ENCODE results near the gene DNAAF1.
"Not testable (repeated sequence)": the region's sequence is repeated elsewhere in the genome, so short reads cannot be mapped to it uniquely, and the experiment has no call there.

The DNAAF1 gene

DNA sequence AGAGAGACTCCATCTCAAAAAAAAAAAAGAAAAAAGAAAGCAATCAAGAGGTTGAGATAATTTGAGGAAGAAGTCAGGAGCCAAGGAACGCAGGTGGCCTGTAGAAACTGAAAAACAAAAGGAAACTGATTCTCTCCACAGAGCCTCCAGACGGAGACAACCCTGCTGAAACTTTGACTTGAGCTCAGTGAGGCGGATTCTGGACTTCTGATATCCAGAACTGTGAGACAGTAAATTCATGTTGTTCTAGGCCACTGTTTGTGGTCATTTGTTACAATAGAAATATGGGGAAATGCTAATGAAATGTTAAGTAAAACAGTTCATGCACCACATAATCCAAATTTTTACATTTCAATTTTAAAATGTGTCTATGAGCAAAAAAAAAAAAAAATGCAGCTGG, 33.6 kb upstream of the DNAAF1 start:
- H3K36me3 ChIP-seq (ENCODE audit: control insufficient read depth, insufficient read depth, low read length), result peaks cover 3% of the 10 kb centered on the region

GRCh38 chr16:84111949-84112348, 33.2 kb upstream of the DNAAF1 start:
- not testable (repeated sequence) for H3K4me1 ChIP-seq (ENCODE audit: control insufficient read depth, insufficient read depth, low read length); H3K4me3 ChIP-seq (ENCODE audit: low read depth, low read length); H3K27me3 ChIP-seq (ENCODE audit: control insufficient read depth, insufficient read depth, low read length); H3K9ac ChIP-seq (ENCODE audit: low read depth, low read length); H3K36me3 ChIP-seq (ENCODE audit: control insufficient read depth, insufficient read depth, low read length); H3K9me3 ChIP-seq (ENCODE audit: control insufficient read depth, insufficient read depth, low read length)

More for the DNA sequence above, 33.6 kb upstream of the DNAAF1 start:
- no peak overlapping the region for H3K9ac ChIP-seq (ENCODE audit: low read depth, low read length)
- no peaks in the 10 kb centered on the region for H3K27me3 ChIP-seq (ENCODE audit: control insufficient read depth, insufficient read depth, low read length)
- H3K9me3 ChIP-seq (ENCODE audit: control insufficient read depth, insufficient read depth, low read length), result no peaks in the 10 kb centered on the region
- H3K4me1 ChIP-seq (ENCODE audit: control insufficient read depth, insufficient read depth, low read length), result no peaks in the 10 kb centered on the region
- H3K4me3 ChIP-seq (ENCODE audit: low read depth, low read length), result no peak overlapping the region

DNA sequence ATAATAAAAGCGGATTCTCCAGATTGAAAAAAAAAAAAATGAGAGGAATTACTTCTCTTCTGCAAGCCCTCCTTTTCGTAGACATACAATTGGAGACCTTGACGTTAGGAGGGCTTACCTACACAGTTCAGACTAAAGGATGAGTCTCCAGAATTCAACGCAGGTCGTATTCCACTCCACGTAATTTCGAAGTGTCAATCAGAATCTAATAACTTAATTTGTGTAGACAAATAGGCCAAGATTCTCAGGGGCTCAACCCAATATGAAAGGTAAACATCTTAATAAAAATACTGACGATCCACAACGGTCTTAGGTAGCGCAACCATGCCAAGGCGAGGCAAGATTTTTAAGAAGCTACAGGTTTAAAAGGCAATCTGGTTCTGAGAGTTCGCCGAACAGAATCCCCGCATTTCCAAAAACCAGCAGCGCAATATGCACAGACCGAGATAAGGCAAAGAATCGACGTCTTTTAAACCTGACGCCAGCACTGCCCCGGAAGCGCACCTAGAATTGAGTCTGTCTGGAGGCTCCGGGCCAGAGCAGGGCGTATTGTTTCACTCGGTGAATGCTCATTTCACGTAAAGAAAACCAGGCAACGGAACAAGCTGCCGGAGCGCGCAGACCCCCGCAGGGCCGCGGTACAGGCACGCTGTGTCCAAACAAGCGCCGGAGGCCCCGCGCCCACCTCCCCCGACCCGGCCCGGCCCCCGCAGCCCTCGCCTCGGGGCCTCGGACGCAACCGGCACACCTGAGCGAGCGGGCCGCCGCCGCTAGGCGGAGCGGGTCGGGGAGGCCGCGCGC, 29.0 kb upstream of the DNAAF1 start:
- Histone ChIP-seq H3K27me3 (ENCODE audit: control insufficient read depth, insufficient read depth, low read length) (no peaks in the 10 kb centered on the region), H3K4me1 (ENCODE audit: control insufficient read depth, insufficient read depth, low read length) (no peaks in the 10 kb centered on the region), H3K9me3 (ENCODE audit: control insufficient read depth, insufficient read depth, low read length) (no peaks in the 10 kb centered on the region), H3K36me3 (ENCODE audit: control insufficient read depth, insufficient read depth, low read length) (peaks cover 3% of the 10 kb centered on the region), H3K4me3 (ENCODE audit: low read depth, low read length) (peak overlapping the region; percentile 61), H3K9ac (ENCODE audit: low read depth, low read length) (peak overlapping the region; percentile 89)

DNA sequence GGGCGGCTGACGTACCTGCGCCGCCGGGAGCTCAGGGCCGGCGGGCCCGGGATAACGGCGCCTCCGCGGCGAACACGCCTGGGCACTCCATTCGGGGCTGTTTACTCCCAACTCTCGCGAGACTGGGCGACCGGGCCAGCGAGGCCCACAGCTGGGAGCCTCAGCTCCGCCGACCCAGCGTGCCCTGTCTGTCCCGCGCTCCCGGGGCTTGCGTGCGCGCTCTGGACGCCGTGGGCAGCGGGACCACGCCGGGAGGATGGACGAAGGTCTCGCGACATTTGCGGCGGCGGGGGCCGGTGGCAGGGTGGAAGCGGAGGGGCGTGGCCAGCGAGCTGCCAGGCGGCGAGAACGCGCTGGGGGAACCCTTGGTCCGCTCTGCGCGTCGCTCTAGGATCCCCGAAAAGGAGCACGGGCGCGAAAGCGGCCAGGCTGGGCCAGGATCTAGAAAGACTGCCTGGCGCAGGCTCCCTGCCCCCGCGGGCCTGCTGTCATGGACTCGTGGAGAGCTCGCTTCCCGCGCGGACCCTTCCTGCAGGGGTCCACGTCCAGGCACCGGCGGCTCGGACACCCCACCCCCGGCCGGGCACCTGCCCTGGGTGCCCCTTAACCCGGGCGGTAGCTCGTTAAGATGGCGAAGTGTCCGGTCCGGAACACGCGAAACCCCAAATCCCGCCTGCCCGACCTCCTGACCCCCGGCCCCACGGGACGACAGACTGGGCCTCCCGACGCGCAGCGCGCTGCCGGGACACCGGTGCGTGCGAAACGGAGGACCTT, 28.2 kb upstream of the DNAAF1 start, which contains the start of gene MBTPS1:
Gene MBTPS1 (minus strand): TSS at position 223 of the 774 bp plus-strand sequence. CDS start 15,159 bp downstream, outside the sequence.
- Histone ChIP-seq H3K9me3 (ENCODE audit: control insufficient read depth, insufficient read depth, low read length) (no peaks in the 10 kb centered on the region), H3K36me3 (ENCODE audit: control insufficient read depth, insufficient read depth, low read length) (peaks cover 3% of the 10 kb centered on the region), H3K4me3 (ENCODE audit: low read depth, low read length) (peak within 1 kb of the TSS; percentile 61), H3K27me3 (ENCODE audit: control insufficient read depth, insufficient read depth, low read length) (no peaks in the 10 kb centered on the region), H3K9ac (ENCODE audit: low read depth, low read length) (peak within 1 kb of the TSS; percentile 89), H3K4me1 (ENCODE audit: control insufficient read depth, insufficient read depth, low read length) (no peaks in the 10 kb centered on the region)

GRCh38 chr16:84117494-84117843, 27.6 kb upstream of the DNAAF1 start:
- H3K9me3 ChIP-seq (ENCODE audit: control insufficient read depth, insufficient read depth, low read length), result no peaks in the 10 kb centered on the region
- H3K27me3 ChIP-seq (ENCODE audit: control insufficient read depth, insufficient read depth, low read length), result no peaks in the 10 kb centered on the region
- H3K36me3 ChIP-seq (ENCODE audit: control insufficient read depth, insufficient read depth, low read length), result peaks cover 3% of the 10 kb centered on the region
- H3K4me1 ChIP-seq (ENCODE audit: control insufficient read depth, insufficient read depth, low read length), result no peaks in the 10 kb centered on the region
- H3K9ac ChIP-seq (ENCODE audit: low read depth, low read length), result peak overlapping the region; percentile 76
- H3K4me3 ChIP-seq (ENCODE audit: low read depth, low read length), result peak overlapping the region; percentile 61

DNA sequence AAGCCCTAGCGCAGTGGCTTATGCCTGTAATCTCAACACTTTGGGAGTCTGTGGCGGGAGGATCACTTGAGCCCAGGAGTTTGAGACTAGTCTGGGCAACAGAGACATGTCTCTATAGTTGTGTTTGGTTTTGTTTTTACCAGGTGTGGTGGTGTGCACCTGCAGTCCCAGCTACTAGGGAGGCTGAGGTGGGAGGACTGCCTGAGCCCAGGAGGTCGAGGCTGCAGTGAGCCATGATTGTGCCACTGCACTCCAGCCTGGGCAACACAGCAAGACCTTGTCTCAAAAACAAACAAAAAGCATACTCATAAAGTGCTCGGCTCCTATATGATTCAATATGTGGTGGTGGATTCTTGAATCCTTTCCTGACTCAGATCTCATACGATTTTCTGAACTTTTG, 26.8 kb upstream of the DNAAF1 start:
- not testable (repeated sequence) for H3K9ac ChIP-seq (ENCODE audit: low read depth, low read length); H3K4me3 ChIP-seq (ENCODE audit: low read depth, low read length)

DNA sequence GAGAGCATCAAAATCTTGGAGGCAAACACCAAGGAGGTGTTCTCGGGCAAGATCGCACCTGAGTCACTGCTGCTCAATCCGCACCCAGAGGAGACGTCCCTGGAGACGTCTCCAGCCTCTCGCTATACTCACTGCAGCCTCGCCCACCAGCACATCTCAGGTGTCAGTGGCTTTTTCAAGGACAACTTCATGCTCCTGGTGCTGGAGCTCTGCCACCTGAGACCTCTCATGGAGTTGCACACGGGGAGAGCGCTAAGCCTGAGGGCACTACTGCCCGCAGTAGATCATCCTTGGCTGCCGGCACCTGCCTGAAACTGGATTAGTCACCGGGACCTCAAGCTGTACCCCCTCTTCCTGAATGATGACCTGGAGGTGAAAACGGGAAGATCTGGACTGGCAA, 25.7 kb upstream of the DNAAF1 start:
- peaks cover 8% of the 10 kb centered on the region for H3K36me3 ChIP-seq (ENCODE audit: control insufficient read depth, insufficient read depth, low read length)
- no peaks in the 10 kb centered on the region for H3K9me3 ChIP-seq (ENCODE audit: control insufficient read depth, insufficient read depth, low read length)
- H3K4me3 ChIP-seq (ENCODE audit: low read depth, low read length), result no peak overlapping the region
- no peak overlapping the region for H3K9ac ChIP-seq (ENCODE audit: low read depth, low read length)
- no peaks in the 10 kb centered on the region for H3K27me3 ChIP-seq (ENCODE audit: control insufficient read depth, insufficient read depth, low read length)
- H3K4me1 ChIP-seq (ENCODE audit: control insufficient read depth, insufficient read depth, low read length), result no peaks in the 10 kb centered on the region

More for the DNA sequence above, 26.8 kb upstream of the DNAAF1 start:
- not testable (repeated sequence) for H3K27me3 ChIP-seq (ENCODE audit: control insufficient read depth, insufficient read depth, low read length); H3K9me3 ChIP-seq (ENCODE audit: control insufficient read depth, insufficient read depth, low read length); H3K36me3 ChIP-seq (ENCODE audit: control insufficient read depth, insufficient read depth, low read length); H3K4me1 ChIP-seq (ENCODE audit: control insufficient read depth, insufficient read depth, low read length)

GRCh38 chr16:84120023-84120422, 25.1 kb upstream of the DNAAF1 start:
- no peak overlapping the region for H3K9ac ChIP-seq (ENCODE audit: low read depth, low read length)
- H3K9me3 ChIP-seq (ENCODE audit: control insufficient read depth, insufficient read depth, low read length), result no peaks in the 10 kb centered on the region
- H3K27me3 ChIP-seq (ENCODE audit: control insufficient read depth, insufficient read depth, low read length), result no peaks in the 10 kb centered on the region
- no peak overlapping the region for H3K4me3 ChIP-seq (ENCODE audit: low read depth, low read length)
- no peaks in the 10 kb centered on the region for H3K4me1 ChIP-seq (ENCODE audit: control insufficient read depth, insufficient read depth, low read length)
- peaks cover 8% of the 10 kb centered on the region for H3K36me3 ChIP-seq (ENCODE audit: control insufficient read depth, insufficient read depth, low read length)

- no peak overlapping the region for H3K4me3 ChIP-seq (ENCODE audit: low read depth, low read length)
Measured at GRCh38 chr16:84121007-84121406, 24.1 kb upstream of the DNAAF1 start.

GRCh38 chr16:84124257-84125073, 20.6 kb upstream of the DNAAF1 start:
- Histone ChIP-seq H3K9me3 (ENCODE audit: control insufficient read depth, insufficient read depth, low read length) (no peaks in the 10 kb centered on the region), H3K4me1 (ENCODE audit: control insufficient read depth, insufficient read depth, low read length) (no peaks in the 10 kb centered on the region), H3K36me3 (ENCODE audit: control insufficient read depth, insufficient read depth, low read length) (peaks cover 5% of the 10 kb centered on the region), H3K27me3 (ENCODE audit: control insufficient read depth, insufficient read depth, low read length) (no peaks in the 10 kb centered on the region), H3K9ac (ENCODE audit: low read depth, low read length) (no peak overlapping the region), H3K4me3 (ENCODE audit: low read depth, low read length) (no peak overlapping the region)

More at GRCh38 chr16:84121007-84121406, 24.1 kb upstream of the DNAAF1 start:
- H3K4me1 ChIP-seq (ENCODE audit: control insufficient read depth, insufficient read depth, low read length), result no peaks in the 10 kb centered on the region
- H3K36me3 ChIP-seq (ENCODE audit: control insufficient read depth, insufficient read depth, low read length), result peaks cover 8% of the 10 kb centered on the region
- H3K9ac ChIP-seq (ENCODE audit: low read depth, low read length), result no peak overlapping the region
- no peaks in the 10 kb centered on the region for H3K9me3 ChIP-seq (ENCODE audit: control insufficient read depth, insufficient read depth, low read length)
- H3K27me3 ChIP-seq (ENCODE audit: control insufficient read depth, insufficient read depth, low read length), result no peaks in the 10 kb centered on the region

GRCh38 chr16:84131117-84131516, 14.0 kb upstream of the DNAAF1 start:
- Histone ChIP-seq H3K4me1 (ENCODE audit: control insufficient read depth, insufficient read depth, low read length) (peaks cover 4% of the 10 kb centered on the region), H3K9ac (ENCODE audit: low read depth, low read length) (no peak overlapping the region), H3K4me3 (ENCODE audit: low read depth, low read length) (no peak overlapping the region), H3K9me3 (ENCODE audit: control insufficient read depth, insufficient read depth, low read length) (no peaks in the 10 kb centered on the region), H3K27me3 (ENCODE audit: control insufficient read depth, insufficient read depth, low read length) (no peaks in the 10 kb centered on the region), H3K36me3 (ENCODE audit: control insufficient read depth, insufficient read depth, low read length) (no peaks in the 10 kb centered on the region)

Measured in iPS-15b (cell line).